Activated CD4-positive, alpha-beta T cell treated with anti-CD3 and anti-CD28 coated beads, Interleukin-2, amount 10 ng/mL, durations not matched to agents 7 days and 5 days (primary cell): ENCODE measurements around the gene RAB14. TPM values are rescaled to one million over a fixed set of nuclear protein-coding genes. Genes with fewer than 3 reads are reported as not detected.

Experiments used
- CTCF ChIA-PET: fragments of 350-600 bp; sonication (Branson Sonifier 250); formaldehyde crosslinking; loops from one replicate; lab custom pipeline; 2021; ENCODE audit warnings: antibody characterized with exemption; lab: Charles Lee
- POLR2A ChIA-PET: fragments of 350-600 bp; sonication (Branson Sonifier 250); formaldehyde crosslinking; loops from one replicate; lab custom pipeline; 2021; ENCODE audit warnings: antibody characterized with exemption; lab: Charles Lee
- DNase-seq: peaks from one replicate; pipeline ENCODE4 v3.0.0-alpha.2; 2020
- H3K27ac Mint-ChIP-seq: one replicate; pipeline ENCODE4 v1.8.0; 2021; ENCODE audit warnings: mild to moderate bottlenecking, moderate library complexity, mixed read lengths
- H3K27me3 Mint-ChIP-seq: one replicate; pipeline ENCODE4 v1.8.0; 2021; ENCODE audit warnings: mixed read lengths
- H3K36me3 Mint-ChIP-seq: one replicate; pipeline ENCODE4 v1.8.0; 2021; ENCODE audit warnings: low read depth, mixed read lengths
- H3K4me1 Mint-ChIP-seq: one replicate; pipeline ENCODE4 v1.8.0; 2021; ENCODE audit warnings: mixed read lengths
- H3K4me3 Mint-ChIP-seq: one replicate; pipeline ENCODE4 v1.8.0; 2021; ENCODE audit warnings: mild to moderate bottlenecking, moderate library complexity, mixed read lengths
- H3K9me3 Mint-ChIP-seq: one replicate; pipeline ENCODE4 v1.8.0; 2021; ENCODE audit warnings: mixed read lengths
- total RNA-seq, 2 experiments: library from RNA; stranded (reverse); gene quantifications; one replicate each; pipeline ENCODE4 v1.2.3, GENCODE V29; 2021

The RAB14 gene
- total RNA-seq, 2 experiments from 2014 or later: 65.8 to 66.6 TPM

DNA sequence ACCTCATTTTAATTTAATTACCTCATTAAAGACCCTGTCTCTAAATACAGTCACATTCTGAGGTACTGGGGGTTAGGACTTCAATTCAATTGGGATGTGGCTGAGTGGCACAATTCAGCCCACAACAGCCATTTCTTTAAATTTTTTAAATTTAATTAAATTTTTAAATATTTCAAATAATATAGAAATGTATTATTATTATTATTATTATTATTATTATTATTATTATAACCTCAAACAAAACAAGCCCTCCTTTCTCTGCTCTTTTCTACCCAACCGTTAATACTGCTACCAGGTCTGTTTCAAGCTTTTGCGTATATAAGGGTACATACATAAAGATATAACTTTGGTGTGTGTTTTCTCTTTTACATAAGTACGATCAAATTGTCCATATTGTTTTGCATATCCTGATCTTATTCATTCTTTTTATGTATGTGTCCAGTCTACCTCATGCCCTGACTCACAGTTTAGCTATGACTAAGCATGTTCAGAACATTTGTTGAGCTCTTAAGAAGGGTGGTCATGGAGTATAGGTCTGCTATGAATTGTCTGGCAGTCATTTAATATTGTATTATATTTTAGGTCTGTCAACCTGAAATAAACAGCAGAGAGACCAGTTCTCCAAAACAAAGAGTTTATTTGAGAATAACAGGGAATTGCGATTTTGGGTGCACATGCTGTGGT, 16.1 kb upstream of the RAB14 start:
- Mint-ChIP-seq H3K4me3 (no peak overlapping the region), H3K27ac (no peak overlapping the region), H3K4me1 (peaks cover 19% of the 10 kb centered on the region), H3K27me3 (no peaks in the 10 kb centered on the region), H3K9me3 (no peaks in the 10 kb centered on the region), H3K36me3 (no peaks in the 10 kb centered on the region)
- no peak for DNase-seq
- CTCF ChIA-PET: interaction anchor here (1.4 kb wide), 1 partner anchor 16 kb away, joined by 3 read pairs; the partner anchor contains the start of gene RAB14
- POLR2A ChIA-PET: no interaction called here

DNA sequence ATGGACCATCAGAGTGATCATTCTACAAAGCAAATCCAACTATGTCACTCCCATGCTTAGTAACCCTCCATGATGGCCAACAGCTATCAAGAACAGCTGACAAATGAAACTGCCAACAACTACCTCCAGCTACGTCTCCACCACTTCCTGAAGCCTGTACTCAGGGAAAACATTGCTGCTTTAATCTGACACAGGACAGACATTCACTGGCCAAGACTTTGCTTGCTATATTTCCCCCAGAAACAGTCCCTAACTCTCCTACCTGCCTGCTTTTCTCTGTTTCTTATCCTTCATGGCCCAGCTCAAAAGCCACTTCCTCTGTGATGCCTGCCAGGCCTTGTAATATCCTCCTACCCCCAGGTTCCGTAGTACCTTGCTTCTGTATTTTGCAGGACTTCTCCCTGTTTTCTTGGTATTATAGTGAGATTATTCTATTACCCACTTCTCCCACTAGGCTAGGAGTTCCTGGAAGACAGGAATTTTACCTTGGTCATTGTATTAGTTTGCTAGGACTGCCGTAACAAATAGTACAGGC, 14.7 kb upstream of the RAB14 start:
- ChIA-PET POLR2A (no interaction called here), CTCF (interaction anchor here (1.0 to 1.5 kb wide), 2 partner anchors 11 to 104 kb away, joined by 3 to 5 read pairs; no protein-coding TSS in a partner anchor)
- no peak for DNase-seq
- no peak overlapping the region for H3K4me3 Mint-ChIP-seq
- no peaks in the 10 kb centered on the region for H3K27me3 Mint-ChIP-seq
- no peaks in the 10 kb centered on the region for H3K9me3 Mint-ChIP-seq
- H3K27ac Mint-ChIP-seq: peak overlapping the region; percentile 0
- peaks cover 19% of the 10 kb centered on the region for H3K4me1 Mint-ChIP-seq
- H3K36me3 Mint-ChIP-seq: no peaks in the 10 kb centered on the region

DNA sequence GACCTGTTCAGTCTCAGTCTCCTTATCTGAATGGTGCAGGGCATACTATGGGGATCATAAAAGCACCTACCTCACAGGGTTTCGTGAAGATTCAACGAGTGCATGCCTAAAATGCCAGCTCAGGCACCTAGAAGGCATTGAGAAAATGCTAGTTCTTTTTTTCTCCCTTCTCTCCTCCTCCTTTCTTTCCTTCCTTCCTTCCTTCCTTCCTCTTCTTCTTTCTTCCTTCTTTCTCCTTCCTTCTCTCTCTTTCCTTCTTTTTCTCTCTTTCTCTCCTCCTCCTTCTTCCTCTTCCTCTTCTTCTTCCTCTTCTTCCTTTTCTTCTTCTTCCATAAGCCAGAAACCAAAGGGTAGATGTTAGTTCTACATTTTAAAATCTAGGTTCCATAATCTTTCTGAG, 12.3 kb upstream of the RAB14 start:
- DNase-seq: no peak
- peaks cover 20% of the 10 kb centered on the region for H3K4me1 Mint-ChIP-seq
- H3K4me3 Mint-ChIP-seq: no peak overlapping the region
- ChIA-PET POLR2A (no interaction called here), CTCF (interaction anchor here (0.9 to 3.4 kb wide), 6 partner anchors 9 to 185 kb away, joined by 3 to 16 read pairs (median 8); partner anchors contain the start of genes GSN and RAB14)
- H3K27ac Mint-ChIP-seq: no peak overlapping the region
- no peaks in the 10 kb centered on the region for H3K9me3 Mint-ChIP-seq
- H3K36me3 Mint-ChIP-seq: no peaks in the 10 kb centered on the region
- H3K27me3 Mint-ChIP-seq: no peaks in the 10 kb centered on the region

DNA sequence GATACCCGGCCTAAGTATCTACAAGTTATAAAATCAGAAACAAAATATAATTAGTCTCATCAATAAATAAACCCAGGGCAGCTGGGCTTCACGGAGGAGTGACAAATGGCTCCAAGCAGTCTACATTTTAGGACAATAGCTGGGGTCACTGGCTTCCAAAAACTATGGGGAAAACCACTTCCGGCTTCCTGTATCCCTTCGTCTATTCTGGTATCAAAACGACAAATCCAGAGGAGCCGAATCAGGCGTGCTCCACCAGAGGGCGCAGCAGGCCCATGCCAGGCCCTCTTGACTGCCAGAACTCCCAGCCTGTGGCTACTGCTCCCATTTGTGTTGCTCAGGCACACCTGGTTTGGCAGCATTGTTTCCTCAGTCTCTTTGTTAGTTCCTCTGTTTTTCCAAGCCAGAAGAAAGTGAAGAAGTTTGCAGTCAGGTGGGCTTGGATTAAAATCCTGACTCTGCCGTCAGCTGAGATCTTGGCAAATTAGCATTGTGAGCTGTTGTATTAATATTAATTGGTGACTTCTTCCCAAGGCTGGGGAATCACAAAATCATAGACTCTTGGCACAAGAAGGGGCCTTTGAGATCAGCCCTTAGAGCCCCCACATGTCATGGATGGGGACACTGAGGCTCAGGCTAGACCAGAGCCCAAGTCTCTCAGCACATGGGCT, 11.6 kb upstream of the RAB14 start:
- no peaks in the 10 kb centered on the region for H3K36me3 Mint-ChIP-seq
- no peaks in the 10 kb centered on the region for H3K27me3 Mint-ChIP-seq
- H3K4me1 Mint-ChIP-seq: peaks cover 24% of the 10 kb centered on the region
- peak overlapping the region; percentile 25 for H3K27ac Mint-ChIP-seq
- peak; percentile 66 for DNase-seq
- POLR2A ChIA-PET: no interaction called here
- no peaks in the 10 kb centered on the region for H3K9me3 Mint-ChIP-seq
- H3K4me3 Mint-ChIP-seq: no peak overlapping the region
- CTCF ChIA-PET: interaction anchor here (0.8 to 3.4 kb wide), 14 partner anchors 9 to 498 kb away, joined by 3 to 16 read pairs (median 4); partner anchors contain the start of genes GSN and RAB14

DNA sequence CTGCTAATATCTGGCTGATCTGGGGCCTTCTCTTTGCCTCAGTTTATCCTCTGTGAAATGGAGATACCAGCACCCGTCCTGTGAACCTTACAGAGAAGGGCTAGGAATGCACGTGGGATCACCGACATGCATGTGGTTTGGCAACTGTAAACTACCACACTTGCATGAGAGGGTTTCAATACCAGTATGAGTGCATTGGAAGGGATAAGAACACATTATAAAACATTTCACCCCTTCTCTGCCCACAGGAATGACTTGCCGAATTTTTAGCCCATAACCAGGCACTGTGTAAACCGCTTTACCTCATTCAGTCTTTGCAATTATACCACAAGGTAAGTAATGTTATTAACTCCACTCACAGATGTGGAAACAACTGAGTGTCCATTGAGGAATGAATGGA, 8.9 kb upstream of the RAB14 start:
- Mint-ChIP-seq H3K27me3 (no peaks in the 10 kb centered on the region), H3K4me1 (peaks cover 38% of the 10 kb centered on the region), H3K36me3 (peaks cover 4% of the 10 kb centered on the region), H3K27ac (no peak overlapping the region), H3K4me3 (no peak overlapping the region), H3K9me3 (peaks cover 3% of the 10 kb centered on the region)
- no peak for DNase-seq
- CTCF ChIA-PET: no interaction called here
- POLR2A ChIA-PET: no interaction called here

DNA sequence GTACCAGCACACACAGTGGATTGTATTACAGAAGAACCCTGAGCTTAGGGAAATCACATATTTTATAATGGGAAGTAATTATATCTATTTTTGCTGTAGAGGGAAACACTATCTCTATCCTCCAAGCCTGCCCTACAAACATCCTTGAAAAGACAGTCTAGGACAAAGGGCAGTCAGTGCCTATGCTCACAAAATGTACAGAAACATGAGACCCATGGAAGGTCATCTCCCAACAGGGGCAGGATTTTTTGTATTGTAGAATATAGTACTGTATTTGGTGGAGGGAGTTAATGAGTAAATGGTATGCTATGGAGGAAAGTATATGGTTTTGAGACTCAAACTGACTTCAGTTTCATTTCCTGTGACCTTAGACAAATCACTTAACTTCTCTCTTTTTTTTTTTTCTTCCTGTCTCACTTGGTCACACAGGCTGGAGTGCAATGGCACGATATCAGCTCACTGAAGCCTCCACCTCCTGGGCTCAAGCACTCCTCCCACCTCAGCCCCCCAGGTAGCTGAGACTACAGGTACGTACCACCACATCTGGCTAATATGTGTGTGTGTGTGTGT, 5.8 kb upstream of the RAB14 start:
- ChIA-PET CTCF (interaction anchor here (1.0 to 1.1 kb wide), 2 partner anchors 23 to 113 kb away, joined by 3 to 6 read pairs; no protein-coding TSS in a partner anchor), POLR2A (interaction anchor here (0.6 kb wide), 1 partner anchor 474 kb away, joined by 4 read pairs; no protein-coding TSS in a partner anchor)
- H3K27me3 Mint-ChIP-seq: no peaks in the 10 kb centered on the region
- no peak overlapping the region for H3K4me3 Mint-ChIP-seq
- H3K4me1 Mint-ChIP-seq: peaks cover 37% of the 10 kb centered on the region
- no peak for DNase-seq
- H3K27ac Mint-ChIP-seq: peak overlapping the region; percentile 78
- H3K9me3 Mint-ChIP-seq: peaks cover 5% of the 10 kb centered on the region
- peaks cover 4% of the 10 kb centered on the region for H3K36me3 Mint-ChIP-seq

DNA sequence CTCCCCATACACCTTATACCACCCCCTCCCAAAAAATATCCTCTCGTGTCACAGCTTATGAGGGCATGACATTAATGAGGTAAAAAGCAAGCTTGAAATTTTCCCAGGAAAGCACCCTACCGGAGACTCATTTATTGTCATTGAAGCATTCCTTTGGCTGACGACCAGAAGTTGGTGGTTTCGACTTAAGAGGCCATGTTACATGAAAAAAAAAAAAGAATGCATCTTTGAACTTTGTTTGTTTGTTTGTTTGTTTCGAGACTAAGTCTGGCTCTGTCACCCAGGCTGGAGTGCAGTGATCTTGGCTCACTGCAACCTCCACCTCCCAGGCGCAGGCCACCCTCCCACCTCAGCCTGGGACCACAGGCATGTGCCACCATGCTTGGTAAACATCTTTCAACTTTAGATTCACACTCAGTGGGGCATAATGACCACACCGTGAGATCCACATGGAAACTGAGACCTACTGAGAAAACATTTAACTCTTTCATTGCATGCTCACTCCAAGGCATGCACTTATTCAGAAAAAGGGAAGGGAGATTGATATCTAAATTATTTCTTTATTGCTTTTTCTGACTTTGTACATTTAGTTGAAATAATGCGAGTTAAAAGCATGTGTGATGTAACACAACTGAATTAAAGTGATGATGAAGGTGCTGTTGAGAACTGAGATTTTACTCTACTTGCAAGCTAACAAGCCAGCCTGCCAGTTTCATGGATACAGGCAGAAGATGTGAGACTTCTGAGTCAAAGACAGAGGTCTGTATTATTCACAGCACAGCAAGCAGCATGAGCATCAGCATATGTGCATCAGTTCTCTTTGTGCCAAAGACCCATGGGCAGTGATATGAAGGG, 5.1 kb upstream of the RAB14 start:
- DNase-seq: no peak
- no peaks in the 10 kb centered on the region for H3K27me3 Mint-ChIP-seq
- peak overlapping the region; percentile 78 for H3K27ac Mint-ChIP-seq
- H3K36me3 Mint-ChIP-seq: peaks cover 4% of the 10 kb centered on the region
- peaks cover 5% of the 10 kb centered on the region for H3K9me3 Mint-ChIP-seq
- peaks cover 43% of the 10 kb centered on the region for H3K4me1 Mint-ChIP-seq
- ChIA-PET CTCF (interaction anchor here (1.0 kb wide), 1 partner anchor 113 kb away, joined by 6 read pairs; no protein-coding TSS in a partner anchor), POLR2A (no interaction called here)
- no peak overlapping the region for H3K4me3 Mint-ChIP-seq

DNA sequence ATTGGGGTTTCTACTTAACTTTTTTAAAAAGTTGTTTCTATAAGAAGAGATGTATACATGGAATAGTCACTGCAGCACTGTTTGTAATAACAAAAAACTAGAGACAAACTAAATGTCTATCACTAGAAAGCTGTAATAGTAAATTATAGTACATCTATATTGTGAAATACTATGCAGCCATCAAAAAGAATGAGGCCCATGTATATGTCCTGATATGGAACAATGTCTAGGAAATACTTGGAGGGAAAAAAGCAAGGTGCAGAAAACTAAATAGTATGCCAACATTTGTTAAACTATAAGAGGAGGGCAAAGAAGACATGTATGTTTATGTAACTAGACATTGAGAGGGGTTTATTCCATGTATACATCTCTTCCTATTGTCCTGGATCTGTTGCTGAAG, 2.9 kb upstream of the RAB14 start:
- Mint-ChIP-seq H3K9me3 (peaks cover 5% of the 10 kb centered on the region), H3K4me3 (no peak overlapping the region)
- CTCF ChIA-PET: interaction anchor here (0.9 to 1.3 kb wide), 2 partner anchors 9 to 10 kb away, joined by 3 to 8 read pairs; no protein-coding TSS in a partner anchor

DNA sequence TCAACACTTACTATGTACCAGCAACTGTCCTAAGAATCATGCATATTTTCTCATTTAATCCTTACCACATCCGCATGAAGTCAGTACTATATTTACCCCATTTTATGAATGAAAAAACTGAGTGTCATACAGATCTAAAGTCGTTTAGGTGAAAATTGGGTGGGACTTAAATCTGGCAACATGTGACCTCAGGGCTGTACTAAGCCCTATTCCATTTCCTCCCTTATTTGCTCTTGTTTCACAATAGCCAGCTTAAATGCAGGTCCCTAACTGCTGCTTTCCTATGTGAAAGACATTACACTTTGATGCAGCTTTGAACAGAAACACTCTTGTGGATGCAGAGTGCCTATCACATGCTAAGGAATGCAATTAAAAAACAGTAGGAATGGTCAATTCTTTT, 2.5 kb upstream of the RAB14 start:
- ChIA-PET POLR2A (no interaction called here), CTCF (interaction anchor here (1.3 kb wide), 1 partner anchor 10 kb away, joined by 8 read pairs; no protein-coding TSS in a partner anchor)
- no peak overlapping the region for H3K27ac Mint-ChIP-seq
- DNase-seq: no peak
- no peaks in the 10 kb centered on the region for H3K27me3 Mint-ChIP-seq
- H3K4me3 Mint-ChIP-seq: no peak overlapping the region
- peaks cover 11% of the 10 kb centered on the region for H3K36me3 Mint-ChIP-seq
- peaks cover 52% of the 10 kb centered on the region for H3K4me1 Mint-ChIP-seq
- H3K9me3 Mint-ChIP-seq: peaks cover 5% of the 10 kb centered on the region

More for the DNA sequence above, 2.9 kb upstream of the RAB14 start:
- POLR2A ChIA-PET: no interaction called here
- no peak overlapping the region for H3K27ac Mint-ChIP-seq
- H3K4me1 Mint-ChIP-seq: peaks cover 47% of the 10 kb centered on the region
- no peaks in the 10 kb centered on the region for H3K27me3 Mint-ChIP-seq
- peaks cover 11% of the 10 kb centered on the region for H3K36me3 Mint-ChIP-seq
- no peak for DNase-seq

DNA sequence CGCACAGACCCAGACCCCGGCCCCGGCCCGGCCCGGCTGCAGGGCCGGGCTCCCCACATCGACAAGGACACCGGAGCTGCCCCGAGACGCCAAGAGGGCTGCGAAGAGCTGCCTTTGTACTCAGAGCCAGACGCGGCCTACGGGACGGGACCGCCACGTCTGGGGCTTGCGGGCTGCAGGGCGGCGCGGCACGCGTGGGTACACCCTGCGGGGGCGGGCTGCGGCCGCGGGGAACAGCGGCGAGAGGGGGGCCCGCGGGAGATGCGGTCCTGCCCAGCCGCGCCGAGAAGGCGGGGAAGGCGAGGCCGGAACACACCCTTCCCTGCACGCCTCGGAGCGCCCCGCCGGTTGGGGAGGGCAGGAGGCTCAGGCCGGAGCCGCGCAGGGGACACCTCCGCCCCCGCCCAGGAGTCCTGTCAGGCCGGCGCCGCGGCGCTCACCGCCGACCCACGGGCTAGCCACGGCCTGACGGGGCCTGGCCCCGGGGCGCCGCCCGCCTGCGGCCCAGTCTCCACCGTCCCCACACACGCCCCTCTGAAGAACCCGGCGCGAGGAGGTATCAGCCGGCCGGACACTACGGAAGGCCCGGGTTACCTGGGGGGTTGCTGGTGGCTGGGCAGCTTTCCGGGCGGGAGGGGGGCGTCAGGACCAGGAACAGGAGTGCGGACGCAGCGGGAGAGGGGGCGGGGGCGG, 478 bp downstream of the RAB14 start:
- Mint-ChIP-seq H3K9me3 (peaks cover 2% of the 10 kb centered on the region), H3K4me3 (peak overlapping the region; percentile 96), H3K27ac (peak overlapping the region; percentile 93), H3K4me1 (peaks cover 55% of the 10 kb centered on the region), H3K36me3 (peaks cover 14% of the 10 kb centered on the region), H3K27me3 (no peaks in the 10 kb centered on the region)
- CTCF ChIA-PET: interaction anchor here (0.7 to 3.7 kb wide), 9 partner anchors 9 to 190 kb away, joined by 3 to 16 read pairs (median 3); no protein-coding TSS in a partner anchor
- DNase-seq: peak; percentile 48
- POLR2A ChIA-PET: no interaction called here

DNA sequence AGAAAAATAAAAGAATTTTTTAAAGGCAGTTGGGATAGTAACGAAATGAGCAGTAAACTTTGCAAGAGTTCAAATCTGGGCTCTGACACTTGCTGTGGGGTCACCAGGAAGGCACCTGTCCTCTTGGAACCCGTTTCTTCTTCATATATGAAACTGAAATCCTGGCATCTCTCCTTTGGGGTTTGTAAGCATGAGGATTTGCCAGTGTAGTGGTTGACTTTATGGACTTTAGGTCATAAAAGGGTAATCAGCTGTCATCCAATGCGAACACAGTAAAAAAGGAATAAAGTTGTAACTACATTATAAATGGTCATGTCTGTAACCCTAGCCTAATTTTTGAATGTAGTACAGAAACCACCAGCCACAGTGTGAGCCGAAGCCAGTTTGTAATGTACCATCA, 1.3 kb downstream of the RAB14 start:
- POLR2A ChIA-PET: no interaction called here
- Mint-ChIP-seq H3K9me3 (peaks cover 2% of the 10 kb centered on the region), H3K36me3 (peaks cover 14% of the 10 kb centered on the region)

More for the DNA sequence above, 1.3 kb downstream of the RAB14 start:
- H3K27ac Mint-ChIP-seq: peak overlapping the region; percentile 91
- H3K4me3 Mint-ChIP-seq: peak overlapping the region; percentile 96
- no peaks in the 10 kb centered on the region for H3K27me3 Mint-ChIP-seq
- peaks cover 62% of the 10 kb centered on the region for H3K4me1 Mint-ChIP-seq
- CTCF ChIA-PET: interaction anchor here (0.8 to 3.7 kb wide), 5 partner anchors 11 to 114 kb away, joined by 3 to 16 read pairs (median 3); no protein-coding TSS in a partner anchor
- no peak for DNase-seq
